Breast epithelium (tissue), 4 donors: ENCODE measurements around the gene SMAD9. TPM values are rescaled to one million over a fixed set of nuclear protein-coding genes. Genes with fewer than 3 reads are reported as not detected.
"Not testable (repeated sequence)": the region's sequence is repeated elsewhere in the genome, so short reads cannot be mapped to it uniquely, and the experiment has no call there.

Experiments
- DNase-seq, 2 donors: peaks; one replicate each; pipeline ENCODE4 v3.0.0-alpha.2; 2019; ENCODE audit warnings: low spot score in 2 of 2
- H3K27ac ChIP-seq, 2 donors: fragments of 200-600 bp; sonication (generic) in 1 of 2; one replicate each; pipeline ENCODE4 v1.5.1; 2016 to 2019; ENCODE audit warnings: mild to moderate bottlenecking in 1 of 2
- H3K27me3 ChIP-seq, 2 donors: fragments of 200-600 bp; sonication (generic) in 1 of 2; one replicate each; pipeline versions ENCODE4 v1.5.1 to v1.6.0; 2017 to 2019; ENCODE audit warnings: control low read depth in 1 of 2, mild to moderate bottlenecking in 1 of 2
- H3K36me3 ChIP-seq: fragments of 200-600 bp; one replicate; pipeline ENCODE4 v1.5.1; 2019
- H3K4me1 ChIP-seq, 2 donors: fragments of 200-600 bp; sonication (generic); one replicate each; pipeline ENCODE4 v1.5.1; 2016 to 2019; ENCODE audit warnings: control low read depth in 1 of 2
- H3K4me3 ChIP-seq, 3 donors: fragments of 200-600 bp; sonication (generic); 1 replicate in 2 of 3; 2 replicates in 1 of 3; pipeline ENCODE4 v1.5.1; 2016 to 2019; ENCODE audit warnings: mild to moderate bottlenecking in 3 of 3, moderate library complexity in 2 of 3
- H3K9me3 ChIP-seq, 2 donors: fragments of 200-600 bp; sonication (generic) in 1 of 2; one replicate each; pipeline ENCODE4 v1.5.1; 2016 to 2019; ENCODE audit warnings: control low read depth in 1 of 2
- POLR2A ChIP-seq: fragments of 450-650 bp; IDR thresholded peaks from one replicate; pipeline ENCODE4 v1.6.1; 2016; ENCODE audit warnings: antibody characterized with exemption, mild to moderate bottlenecking, moderate library complexity
- POLR2AphosphoS5 ChIP-seq, 3 donors: sonication (generic); formaldehyde crosslinking; IDR thresholded peaks; one replicate each; pipeline ENCODE4 v1.6.1; 2017; ENCODE audit warnings: antibody characterized with exemption in 3 of 3
- intact Hi-C: fragments of 100-400 bp; cut with DNase I; formaldehyde crosslinking; loops from one replicate; pipeline ENCODE4 v1.15.1; 2023; ENCODE audit warnings: low total_unique reads
- total RNA-seq, 3 donors: library from RNA; depleted of rRNA; stranded (reverse); fragments of >200 nt; gene quantifications; one replicate each; pipeline ENCODE4 v1.1.0, GENCODE V29; 2016
- TF ChIP-seq, protein P1 (sequence below), 3 donors: fragments of 450-650 bp; IDR thresholded peaks; one replicate each; pipeline ENCODE4 v1.5.1; 2016 to 2017; ENCODE audit warnings: antibody characterized with exemption in 3 of 3, mild to moderate bottlenecking in 3 of 3, moderate library complexity in 3 of 3

Gene SMAD9
- total RNA-seq, 3 donors from 2014 or later = 5.3 to 7.5 (median 5.9) TPM

DNA sequence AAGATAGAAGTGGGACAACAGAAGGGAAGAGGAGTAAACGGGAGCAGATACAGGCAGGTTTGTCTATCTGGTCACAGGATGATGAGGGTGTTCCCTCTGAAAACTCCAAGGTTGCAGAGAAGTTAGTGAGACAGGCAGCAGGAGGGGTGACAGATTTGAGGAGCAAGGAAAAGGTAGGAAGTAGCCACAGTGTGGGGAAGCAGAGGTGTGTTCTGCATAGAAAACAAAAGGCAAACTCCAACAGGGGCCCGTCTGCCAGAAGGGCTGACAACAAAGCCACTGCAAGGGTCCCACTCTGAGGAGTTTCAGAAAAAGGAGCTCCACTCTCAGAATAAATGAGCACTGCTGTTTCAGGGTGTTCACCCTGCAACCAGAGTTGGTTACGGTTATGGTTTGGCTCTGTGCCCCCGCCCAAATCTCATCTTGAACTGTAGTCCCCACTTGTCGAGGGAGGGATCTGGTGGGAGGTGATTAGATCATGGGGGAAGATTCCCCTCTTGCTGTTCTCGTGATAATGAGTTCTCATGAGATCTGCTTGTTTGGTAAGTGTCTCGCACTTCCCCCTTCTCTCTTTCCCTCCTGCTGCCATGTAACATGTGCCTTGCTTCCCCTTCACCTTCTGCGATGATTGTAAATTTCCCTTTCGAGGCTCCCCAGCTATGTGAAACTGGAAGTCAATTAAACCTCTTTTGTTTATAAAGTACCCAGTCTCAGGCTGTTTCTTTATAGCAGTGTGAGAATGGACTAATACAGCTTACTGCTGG lies 32.1 kb downstream of the SMAD9 start:
- no peaks in the 10 kb centered on the region for H3K36me3 ChIP-seq
- intact Hi-C loops = no loop called here
- H3K9me3 ChIP-seq = no peaks in the 10 kb centered on the region
- H3K27ac ChIP-seq = no peak overlapping the region
- no peak for DNase-seq
- no peak overlapping the region for H3K4me3 ChIP-seq
- no peaks in the 10 kb centered on the region for H3K4me1 ChIP-seq
- TF ChIP-seq POLR2A (no peak), POLR2AphosphoS5 (IDR thresholded peaks at IDR 0.05) (no peak)
- TF ChIP-seq, protein P1, sequence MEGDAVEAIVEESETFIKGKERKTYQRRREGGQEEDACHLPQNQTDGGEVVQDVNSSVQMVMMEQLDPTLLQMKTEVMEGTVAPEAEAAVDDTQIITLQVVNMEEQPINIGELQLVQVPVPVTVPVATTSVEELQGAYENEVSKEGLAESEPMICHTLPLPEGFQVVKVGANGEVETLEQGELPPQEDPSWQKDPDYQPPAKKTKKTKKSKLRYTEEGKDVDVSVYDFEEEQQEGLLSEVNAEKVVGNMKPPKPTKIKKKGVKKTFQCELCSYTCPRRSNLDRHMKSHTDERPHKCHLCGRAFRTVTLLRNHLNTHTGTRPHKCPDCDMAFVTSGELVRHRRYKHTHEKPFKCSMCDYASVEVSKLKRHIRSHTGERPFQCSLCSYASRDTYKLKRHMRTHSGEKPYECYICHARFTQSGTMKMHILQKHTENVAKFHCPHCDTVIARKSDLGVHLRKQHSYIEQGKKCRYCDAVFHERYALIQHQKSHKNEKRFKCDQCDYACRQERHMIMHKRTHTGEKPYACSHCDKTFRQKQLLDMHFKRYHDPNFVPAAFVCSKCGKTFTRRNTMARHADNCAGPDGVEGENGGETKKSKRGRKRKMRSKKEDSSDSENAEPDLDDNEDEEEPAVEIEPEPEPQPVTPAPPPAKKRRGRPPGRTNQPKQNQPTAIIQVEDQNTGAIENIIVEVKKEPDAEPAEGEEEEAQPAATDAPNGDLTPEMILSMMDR (IDR thresholded peaks at IDR 0.05) = no peak
- H3K27me3 ChIP-seq = no peaks in the 10 kb centered on the region

DNA sequence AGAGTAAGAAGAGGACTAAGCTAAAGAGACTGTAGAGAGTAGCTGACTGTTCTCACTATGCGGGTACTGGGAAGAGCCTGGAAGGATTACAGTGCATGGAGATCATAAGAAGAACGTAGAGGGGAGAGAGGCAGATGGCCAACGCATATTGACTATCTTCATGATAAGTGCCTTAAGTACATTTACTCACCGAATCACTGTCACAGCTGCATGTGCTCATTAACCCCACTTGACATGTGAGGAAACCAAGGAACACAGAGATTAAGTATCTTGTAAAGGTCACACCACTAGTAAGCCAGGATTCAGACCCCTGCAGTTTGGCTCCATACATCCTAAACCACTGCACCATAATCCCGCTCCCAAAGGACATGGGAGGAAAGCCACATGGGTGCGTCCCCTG lies 34.1 kb downstream of the SMAD9 start:
- H3K36me3 ChIP-seq = no peaks in the 10 kb centered on the region
- no peaks in the 10 kb centered on the region for H3K27me3 ChIP-seq
- intact Hi-C loops = no loop called here
- no peak for DNase-seq
- no peak overlapping the region for H3K4me3 ChIP-seq
- TF ChIP-seq POLR2AphosphoS5 (IDR thresholded peaks at IDR 0.05) (no peak), POLR2A (no peak)
- TF ChIP-seq, protein P1 (IDR thresholded peaks at IDR 0.05) = no peak
- H3K4me1 ChIP-seq = no peaks in the 10 kb centered on the region
- no peaks in the 10 kb centered on the region for H3K9me3 ChIP-seq
- no peak overlapping the region for H3K27ac ChIP-seq

DNA sequence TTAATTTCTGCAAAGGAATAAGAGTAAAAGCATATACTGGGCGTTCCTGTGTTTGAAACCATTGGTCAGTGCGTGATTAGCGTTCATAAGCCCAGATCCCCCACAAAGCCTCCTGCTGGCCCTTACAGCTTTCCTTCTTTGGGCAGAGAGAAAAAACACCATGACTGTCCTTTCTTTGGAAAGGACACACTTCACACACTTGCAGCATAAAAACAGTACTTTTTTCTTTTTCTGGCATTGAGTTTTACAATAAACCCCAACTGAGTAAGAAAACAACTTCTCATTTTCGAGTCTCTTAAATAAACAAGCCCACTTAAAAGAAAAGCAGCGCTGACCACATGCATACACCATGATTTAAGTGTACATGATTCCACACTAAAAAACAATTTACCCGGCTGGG lies 35.8 kb downstream of the SMAD9 start:
- no peak for TF ChIP-seq POLR2A
- TF ChIP-seq POLR2AphosphoS5 (IDR thresholded peaks at IDR 0.05) = no peak
- TF ChIP-seq, protein P1 (IDR thresholded peaks at IDR 0.05) = no peak
- Histone ChIP-seq H3K27ac (no peak overlapping the region), H3K9me3 (no peaks in the 10 kb centered on the region), H3K27me3 (no peaks in the 10 kb centered on the region), H3K36me3 (no peaks in the 10 kb centered on the region), H3K4me3 (no peak overlapping the region), H3K4me1 (no peaks in the 10 kb centered on the region)
- intact Hi-C loops = no loop called here
- DNase-seq = no peak

DNA sequence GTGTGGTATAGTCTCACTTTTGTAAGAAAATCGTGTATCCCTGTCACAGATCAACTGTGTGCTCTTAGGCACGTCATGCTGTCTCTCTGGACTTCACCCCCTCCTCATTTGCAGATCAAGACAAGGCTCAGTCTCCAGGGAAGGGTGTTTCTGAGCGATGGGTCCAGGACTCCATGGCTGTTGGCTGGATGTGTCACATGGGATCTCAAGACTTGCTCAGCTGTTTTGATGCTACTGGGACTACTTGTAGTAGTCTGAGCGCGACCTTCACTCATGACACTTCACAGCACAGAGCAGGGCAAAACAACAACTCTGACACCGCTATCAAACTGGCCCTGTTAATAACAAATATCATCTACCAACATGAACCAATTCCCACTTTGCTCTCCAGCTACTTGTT lies 36.2 kb downstream of the SMAD9 start:
- TF ChIP-seq POLR2A (no peak), POLR2AphosphoS5 (IDR thresholded peaks at IDR 0.05) (no peak)
- TF ChIP-seq, protein P1 (IDR thresholded peaks at IDR 0.05) = no peak
- H3K9me3 ChIP-seq = no peaks in the 10 kb centered on the region
- H3K36me3 ChIP-seq = no peaks in the 10 kb centered on the region
- H3K4me3 ChIP-seq = no peak overlapping the region
- H3K4me1 ChIP-seq = no peaks in the 10 kb centered on the region
- H3K27ac ChIP-seq = no peak overlapping the region
- intact Hi-C loops = no loop called here
- H3K27me3 ChIP-seq = no peaks in the 10 kb centered on the region
- no peak for DNase-seq

DNA sequence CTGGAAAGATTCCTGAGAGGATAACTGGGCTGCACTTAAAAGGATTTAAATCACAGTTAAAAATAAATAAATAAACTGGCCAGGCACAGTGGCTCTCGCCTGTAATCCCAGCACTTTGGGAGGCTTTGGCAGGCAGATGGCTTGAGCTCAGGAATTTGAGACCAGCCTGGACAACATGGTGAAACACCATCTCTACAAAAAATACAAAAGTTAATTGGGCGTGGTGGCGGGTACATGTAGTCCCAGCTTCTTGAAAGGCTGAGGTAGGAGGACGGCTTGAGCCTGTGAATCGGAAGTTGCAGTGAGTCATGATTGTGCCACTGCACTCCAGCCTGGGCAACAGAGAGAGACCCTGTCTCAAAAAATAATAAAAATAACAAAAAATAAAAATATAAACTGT lies 36.6 kb downstream of the SMAD9 start:
- H3K4me3 ChIP-seq, H3K4me1 ChIP-seq, H3K27me3 ChIP-seq, intact Hi-C loops, DNase-seq, H3K36me3 ChIP-seq, H3K27ac ChIP-seq, H3K9me3 ChIP-seq: not testable (repeated sequence)
